Stimulated activated CD4-positive, alpha-beta T cell treated with anti-CD3 and anti-CD28 coated beads, Interleukin-1b, Interleukin-23, amount 100 ng/mL, for 4 hours (primary cell): ENCODE data around the gene TP53BP1.
"Not testable (repeated sequence)": the region's sequence is repeated elsewhere in the genome, so short reads cannot be mapped to it uniquely, and the experiment has no call there.

Experiments used
- DNase-seq, 2 donors: peaks; one replicate each; pipeline ENCODE4 v3.0.0-alpha.2; 2020; ENCODE audit warnings: low read depth in 2 of 2

The TP53BP1 gene

GRCh38 chr15:43412096-43412495 lies 80.9 kb downstream of the TP53BP1 start:
- no peak for DNase-seq

DNA sequence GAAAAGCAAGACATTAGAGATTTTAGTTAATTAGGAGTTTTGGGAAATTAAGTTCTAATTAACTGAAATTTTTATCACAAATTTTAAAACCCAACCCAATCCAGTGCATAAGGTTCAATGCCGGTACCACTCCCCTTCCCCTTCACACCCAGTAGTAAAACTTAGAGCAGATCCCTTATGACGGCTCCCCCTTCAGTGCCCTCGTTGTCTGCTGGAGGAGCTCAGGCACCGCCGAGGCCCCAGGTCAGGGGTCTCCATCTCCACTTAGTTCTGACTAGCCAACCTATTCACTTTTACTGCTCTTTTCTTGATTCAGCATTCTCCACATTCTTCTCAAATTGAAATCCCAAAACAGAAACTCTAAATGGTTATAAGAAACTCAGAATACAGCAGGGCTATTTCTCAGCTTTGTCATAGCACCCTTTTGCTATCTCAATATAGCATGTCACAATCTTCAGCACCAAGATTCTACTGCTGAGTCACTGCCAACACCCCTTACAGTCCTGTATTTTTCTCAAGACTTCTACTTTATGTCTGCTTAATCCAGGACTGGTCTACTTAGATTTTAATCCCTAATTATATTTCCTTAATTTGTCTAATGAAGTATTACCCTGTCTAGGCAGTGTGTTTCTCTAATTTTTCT lies 82.3 kb downstream of the TP53BP1 start:
- DNase-seq: no peak

DNA sequence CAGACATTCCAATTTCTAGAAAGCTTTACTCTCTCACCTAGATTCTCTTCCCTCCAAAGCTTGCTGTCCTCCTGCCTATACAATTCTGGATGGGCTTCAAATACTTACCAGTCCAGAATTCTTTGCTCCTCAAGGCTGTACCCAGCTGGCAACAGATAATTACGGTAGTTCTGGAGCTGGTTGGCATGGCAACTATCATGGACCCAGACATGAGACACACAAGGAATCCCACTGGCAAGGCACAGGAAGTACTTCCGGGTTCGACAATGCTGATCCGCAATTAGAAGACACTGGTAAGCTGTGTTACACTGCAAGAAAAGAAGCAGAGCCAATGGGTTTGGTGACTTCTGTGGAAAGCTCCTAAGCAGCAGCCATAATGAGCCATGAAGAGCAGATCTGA lies 84.2 kb downstream of the TP53BP1 start:
- no peak for DNase-seq

DNA sequence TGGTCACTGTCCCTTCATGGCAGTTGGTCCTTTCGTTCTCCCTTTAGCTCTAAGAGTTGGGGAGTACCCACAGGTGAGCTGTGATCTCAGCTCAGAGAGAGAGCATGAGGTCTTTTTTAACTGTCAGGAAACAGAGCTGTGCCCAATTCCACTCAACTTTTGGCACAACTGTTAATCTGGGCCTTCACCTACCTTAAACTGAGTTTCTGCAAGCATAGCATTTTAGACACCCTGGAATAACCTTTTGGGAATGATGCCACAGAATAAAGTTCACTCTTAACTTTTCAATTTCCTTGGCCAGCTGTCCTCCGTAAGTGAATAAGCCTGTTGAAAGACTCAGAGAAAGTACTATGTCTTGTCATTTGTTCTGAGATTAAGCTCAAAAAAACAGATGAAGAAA lies 86.1 kb downstream of the TP53BP1 start:
- no peak for DNase-seq

DNA sequence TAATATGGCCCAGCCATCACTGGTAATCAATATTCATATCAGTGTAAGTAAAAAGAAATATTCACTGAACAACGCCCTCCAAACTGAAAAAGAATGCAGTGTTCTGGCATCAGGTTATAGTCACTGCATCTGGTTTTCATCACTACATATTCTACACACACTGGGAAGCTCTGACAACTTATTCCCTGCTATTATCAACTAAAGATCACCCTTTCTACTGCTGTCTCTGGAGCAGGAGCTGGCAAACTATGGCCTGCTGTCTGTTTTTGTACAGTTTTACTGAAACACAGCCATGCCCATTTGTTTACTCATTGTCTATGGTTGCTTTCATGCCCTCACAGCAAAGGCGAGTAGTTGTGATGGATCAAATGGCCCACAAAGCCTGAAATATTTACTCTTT lies 86.8 kb downstream of the TP53BP1 start:
- DNase-seq: no peak

DNA sequence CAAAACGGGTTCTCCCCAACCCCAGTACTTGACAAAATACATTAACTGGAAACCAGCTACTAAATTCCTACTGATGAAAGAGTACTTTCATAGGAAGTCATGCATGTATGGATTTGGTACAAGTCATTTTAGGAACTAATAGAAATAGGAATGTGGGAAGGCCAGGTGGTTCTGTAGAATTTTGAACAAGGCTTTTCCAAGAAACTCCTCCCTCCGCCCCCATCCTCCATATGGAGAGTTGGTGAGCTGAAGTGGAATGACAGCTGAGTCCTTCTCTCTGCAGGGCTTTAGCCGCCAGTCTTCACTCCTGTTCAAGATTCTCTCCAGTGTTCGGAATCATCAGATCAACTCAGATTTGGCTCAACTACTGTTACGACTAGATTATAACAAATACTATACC lies 88.8 kb downstream of the TP53BP1 start:
- DNase-seq: no peak

GRCh38 chr15:43403616-43404015 lies 89.3 kb downstream of the TP53BP1 start:
- DNase-seq: no peak

- no peak for DNase-seq
Measured at GRCh38 chr15:43402255-43402654, 90.7 kb downstream of the TP53BP1 start.

DNA sequence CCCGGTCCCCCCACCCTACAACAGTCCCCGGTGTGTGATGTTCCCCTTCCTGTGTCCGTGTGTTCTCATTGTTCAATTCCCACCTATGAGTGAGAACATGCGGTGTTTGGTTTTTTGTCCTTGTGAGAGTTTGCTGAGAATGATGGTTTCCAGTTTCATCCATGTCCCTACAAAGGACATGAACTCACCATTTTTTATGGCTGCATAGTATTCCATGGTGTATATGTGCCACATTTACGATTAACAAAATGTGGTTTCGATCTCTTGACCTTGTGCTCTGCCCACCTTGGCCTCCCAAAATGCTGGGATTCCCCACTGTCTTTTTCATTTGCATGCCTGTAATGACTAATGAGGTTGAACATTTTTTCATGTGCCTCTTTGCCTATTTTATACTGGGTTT lies 99.4 kb downstream of the TP53BP1 start:
- not testable (repeated sequence) for DNase-seq

DNA sequence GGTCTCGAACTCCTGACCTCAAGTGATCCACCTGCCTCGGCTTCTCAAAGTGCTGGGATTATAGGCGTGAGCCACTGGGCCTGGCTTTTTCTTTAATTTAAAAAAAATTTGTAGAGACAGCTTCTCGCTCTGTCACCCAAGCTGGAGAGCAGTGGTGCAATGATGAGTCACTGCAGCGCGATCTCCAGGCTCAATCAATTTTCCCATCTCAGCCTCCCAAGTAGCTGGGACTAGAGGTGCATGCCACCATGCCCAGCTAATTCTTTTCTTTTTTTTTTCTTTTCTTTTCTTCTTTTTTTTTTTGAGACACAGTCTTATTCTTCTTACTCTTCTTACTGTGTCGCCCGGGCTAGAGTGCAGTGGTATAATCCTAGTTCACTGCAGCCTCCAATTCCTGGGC lies 102.2 kb downstream of the TP53BP1 start:
- no peak for DNase-seq

DNA sequence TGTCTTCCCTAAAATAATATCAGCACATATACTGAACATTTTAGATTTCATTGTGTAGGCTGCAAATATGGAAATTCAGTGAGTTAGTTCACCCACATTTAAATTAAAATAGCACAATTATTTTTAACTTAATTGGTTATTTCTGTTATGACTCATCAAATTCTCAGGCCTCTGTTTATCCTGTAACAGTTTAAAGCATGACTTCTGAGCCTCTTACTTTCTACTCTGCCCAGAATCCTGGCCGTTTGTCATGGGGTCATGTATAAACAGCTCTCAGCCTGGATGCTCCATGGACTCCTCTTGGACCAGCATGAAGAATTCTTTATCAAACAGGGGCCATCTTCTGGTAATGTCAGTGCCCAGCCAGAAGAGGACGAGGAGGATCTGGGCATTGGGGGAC lies 109.9 kb downstream of the TP53BP1 start:
- DNase-seq: no peak

DNA sequence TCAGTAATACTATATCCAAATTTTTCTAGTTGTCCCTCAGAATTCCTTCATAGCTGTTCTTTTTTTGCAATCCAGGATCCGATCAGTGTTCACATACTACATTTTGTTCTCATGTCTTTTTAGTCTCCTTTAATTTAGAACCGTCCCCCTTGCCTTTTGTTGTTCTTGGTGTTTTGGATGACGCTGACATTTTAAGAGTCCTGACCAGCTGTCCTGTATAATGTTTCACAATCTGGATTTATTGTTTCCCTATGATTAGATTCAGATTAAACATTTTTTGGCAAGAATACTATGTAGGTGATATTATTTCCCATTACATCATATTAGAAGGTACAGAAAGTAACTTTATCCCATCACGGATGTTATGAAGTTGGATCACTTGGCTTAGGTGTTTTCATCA lies 110.6 kb downstream of the TP53BP1 start:
- no peak for DNase-seq

GRCh38 chr15:43378601-43379000 lies 114.4 kb downstream of the TP53BP1 start:
- no peak for DNase-seq

- peak in 1 of 2 donors; percentile 15 for DNase-seq
Measured at GRCh38 chr15:43376017-43376705, 116.8 kb downstream of the TP53BP1 start.

- DNase-seq: peak; percentile 59 to 74
Measured at GRCh38 chr15:43370975-43371974, 121.7 kb downstream of the TP53BP1 start, which contains the start of the genes TUBGCP4 and ZSCAN29. TUBGCP4 (plus strand) TSS chr15:43371101; CDS start chr15:43371355, 254 bp downstream. ZSCAN29 (minus strand) TSS chr15:43371043; CDS start chr15:43369913, 1,130 bp downstream.

- DNase-seq: peak in 1 of 2 donors; percentile 8
Measured at GRCh38 chr15:43370310-43370974, 122.5 kb downstream of the TP53BP1 start.

GRCh38 chr15:43361313-43361903 lies 131.5 kb downstream of the TP53BP1 start:
- DNase-seq: no peak

DNA sequence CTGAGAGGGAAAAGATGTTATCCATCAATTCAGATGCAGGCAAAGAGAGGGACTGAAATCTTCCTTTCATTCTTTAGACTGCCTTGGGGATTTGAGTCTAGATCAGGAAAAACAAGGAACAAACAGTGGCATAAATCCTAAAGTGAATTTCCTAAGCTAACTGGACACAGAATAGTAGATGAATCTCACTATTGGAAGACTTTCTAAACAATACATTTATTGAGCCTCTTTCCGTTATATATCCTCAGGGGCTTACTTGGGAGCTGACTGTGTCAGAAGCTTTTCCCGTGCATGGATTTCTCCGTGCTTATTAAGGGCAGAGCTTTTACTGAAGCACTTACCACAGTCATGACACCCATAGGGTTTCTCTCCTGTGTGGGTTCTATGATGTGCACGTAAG lies 132.1 kb downstream of the TP53BP1 start:
- no peak for DNase-seq
